ENCODE data around the gene SSR2. TPM values are rescaled to one million over a fixed set of nuclear protein-coding genes. Genes with fewer than 3 reads are reported as not detected.
"Not testable (repeated sequence)": the region's sequence is repeated elsewhere in the genome, so short reads cannot be mapped to it uniquely, and the experiment has no call there.

Gene SSR2
- total RNA-seq, 2 experiments from 2014 or later = 185 to 200 TPM

DNA sequence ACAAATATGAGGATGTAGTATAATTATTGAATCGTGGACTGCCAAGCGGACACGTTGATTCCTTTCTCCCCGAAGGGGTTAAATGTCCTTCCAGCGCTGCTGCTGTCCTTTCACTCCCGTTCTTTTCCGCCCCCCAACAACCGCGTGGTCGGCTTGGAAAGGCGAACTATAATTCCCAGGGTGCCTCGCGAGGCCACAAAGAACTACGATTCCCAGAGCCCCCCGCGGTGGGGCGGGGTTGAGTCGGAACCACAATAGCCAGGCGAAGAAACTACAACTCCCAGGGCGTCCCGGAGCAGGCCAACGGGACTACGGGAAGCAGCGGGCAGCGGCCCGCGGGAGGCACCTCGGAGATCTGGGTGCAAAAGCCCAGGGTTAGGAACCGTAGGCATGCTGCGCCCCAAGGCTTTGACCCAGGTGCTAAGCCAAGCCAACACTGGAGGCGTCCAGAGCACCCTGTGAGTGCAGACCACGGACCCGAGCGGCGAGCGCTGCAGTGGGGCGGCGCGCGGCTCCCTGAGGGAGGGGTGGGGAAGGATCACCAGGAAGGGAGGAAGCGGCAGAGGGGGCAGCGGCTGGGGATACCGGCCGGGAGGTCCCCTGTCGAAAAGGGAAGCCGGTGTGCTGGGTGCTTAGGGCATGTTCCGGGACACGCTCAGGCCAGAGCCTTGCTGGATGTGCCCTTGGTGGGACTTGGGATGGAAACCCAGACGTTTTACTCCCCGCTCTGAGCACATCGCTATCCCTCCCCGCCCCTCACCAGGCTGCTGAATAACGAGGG is 33.9 kb upstream of the SSR2 start, which contains the start of gene LAMTOR2:
Gene LAMTOR2 (plus strand): TSS at position 283 of the 781 bp plus-strand sequence. CDS start 108 bp downstream, at position 391.
- no peaks in the 10 kb centered on the region for H3K9me3 Mint-ChIP-seq (ENCODE audit: low read depth)
- peaks cover 29% of the 10 kb centered on the region for H3K4me1 Mint-ChIP-seq
- peak; percentile 80 for ATAC-seq
- CTCF ChIA-PET = interaction anchor here (0.9 to 2.3 kb wide), 4 partner anchors 12 to 158 kb away, joined by 3 to 9 read pairs (median 4); partner anchors contain the start of gene PMF1
- H3K27ac Mint-ChIP-seq = peak within 1 kb of the TSS; percentile 85
- DNase-seq = peak; percentile 98
- no peaks in the 10 kb centered on the region for H3K27me3 Mint-ChIP-seq
- H3K4me3 Mint-ChIP-seq = peak within 1 kb of the TSS; percentile 96
- peaks cover 9% of the 10 kb centered on the region for H3K36me3 Mint-ChIP-seq

DNA sequence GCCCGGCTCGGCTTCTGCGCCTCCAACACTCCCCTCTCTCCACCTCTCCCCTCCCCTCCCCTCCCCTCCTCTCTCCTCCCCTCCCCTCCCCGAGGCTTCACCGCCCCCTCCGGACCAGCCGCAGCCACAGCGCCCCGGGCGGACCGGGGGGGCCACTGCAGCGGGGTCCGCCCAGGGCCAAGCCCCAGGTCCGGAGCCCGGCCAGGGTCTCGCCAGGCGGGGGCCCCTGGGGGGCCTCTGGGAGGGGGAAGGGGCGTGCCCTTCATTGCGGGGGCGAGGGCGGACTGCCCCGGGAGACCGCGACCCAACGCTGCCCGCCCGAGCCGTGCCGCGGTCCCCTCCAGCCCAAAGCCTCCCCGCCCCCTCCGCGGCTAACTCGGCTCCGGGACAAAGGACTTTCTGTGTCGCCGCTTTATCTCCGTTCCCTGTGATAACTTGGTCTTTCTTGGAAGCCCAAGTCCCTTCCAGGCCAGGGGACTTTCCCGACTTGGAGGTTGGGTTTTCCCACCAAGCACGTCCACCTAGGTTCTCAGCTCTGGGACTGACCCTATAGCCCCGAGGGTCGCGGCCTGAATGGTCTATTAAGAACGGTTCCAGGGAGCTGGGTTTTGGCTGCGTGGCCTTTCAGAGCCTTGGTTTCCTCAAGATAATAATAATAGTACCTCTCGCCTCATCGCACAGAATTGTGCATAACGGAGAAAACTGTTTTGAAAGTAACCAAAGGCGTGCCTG is 33.2 kb upstream of the SSR2 start, which contains the start of gene UBQLN4:
Gene UBQLN4 (minus strand): TSS at position 31 of the 732 bp plus-strand sequence. CDS start 97 bp downstream, outside the sequence.
- ATAC-seq = peak; percentile 60
- H3K27me3 Mint-ChIP-seq = no peaks in the 10 kb centered on the region
- no peaks in the 10 kb centered on the region for H3K9me3 Mint-ChIP-seq (ENCODE audit: low read depth)
- CTCF ChIA-PET = interaction anchor here (1.0 to 2.3 kb wide), 7 partner anchors 13 to 803 kb away, joined by 3 to 9 read pairs (median 4); partner anchors contain the start of genes PMF1 and SSR2
- peak; percentile 91 for DNase-seq
- H3K4me3 Mint-ChIP-seq = peak within 1 kb of the TSS; percentile 96
- peaks cover 9% of the 10 kb centered on the region for H3K36me3 Mint-ChIP-seq
- peak within 1 kb of the TSS; percentile 86 for H3K27ac Mint-ChIP-seq
- peaks cover 29% of the 10 kb centered on the region for H3K4me1 Mint-ChIP-seq

DNA sequence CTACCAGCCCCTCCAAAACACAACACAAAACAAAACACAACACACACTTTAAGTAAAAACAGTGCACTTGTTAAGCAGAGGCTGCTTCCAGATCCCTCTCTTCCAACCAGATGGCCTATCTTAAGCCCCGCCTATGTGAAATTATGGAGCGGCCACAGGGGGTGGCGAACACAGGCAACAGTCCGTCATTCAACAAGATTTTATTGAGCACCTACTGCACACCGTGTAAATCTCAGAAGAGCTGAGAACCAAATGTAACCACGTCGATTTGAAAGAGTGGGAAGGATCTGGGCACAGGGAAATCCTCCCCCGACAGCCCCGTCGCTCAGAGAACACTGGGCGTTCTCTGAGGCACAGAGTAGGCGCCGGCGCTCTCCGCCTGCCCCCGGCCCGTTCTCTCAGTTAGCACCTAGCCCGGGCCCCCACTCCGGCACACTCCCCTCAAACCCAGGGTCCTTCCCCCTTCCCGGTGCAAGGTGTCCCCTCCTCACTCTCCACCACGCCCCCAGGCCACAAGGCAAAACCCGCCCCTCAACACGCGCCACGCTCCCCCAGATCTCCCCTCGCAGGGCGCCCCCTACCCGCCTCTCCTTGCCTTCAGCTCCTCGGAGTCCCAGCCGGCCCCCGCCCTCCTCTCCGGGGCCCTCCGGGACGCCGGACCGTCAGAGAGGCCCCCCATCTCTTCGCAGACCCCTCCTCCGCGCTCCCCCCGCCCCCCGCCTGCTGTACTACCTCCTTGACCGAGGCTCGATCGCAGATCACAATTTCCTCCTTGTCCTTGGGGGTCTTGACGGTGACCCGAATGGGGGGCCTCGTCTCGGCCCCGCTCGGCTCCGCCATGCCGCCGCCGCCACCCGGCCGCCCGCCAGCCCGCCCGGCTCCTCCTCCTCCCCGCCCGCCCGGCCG is 32.4 kb upstream of the SSR2 start:
- H3K27me3 Mint-ChIP-seq = no peaks in the 10 kb centered on the region

DNA sequence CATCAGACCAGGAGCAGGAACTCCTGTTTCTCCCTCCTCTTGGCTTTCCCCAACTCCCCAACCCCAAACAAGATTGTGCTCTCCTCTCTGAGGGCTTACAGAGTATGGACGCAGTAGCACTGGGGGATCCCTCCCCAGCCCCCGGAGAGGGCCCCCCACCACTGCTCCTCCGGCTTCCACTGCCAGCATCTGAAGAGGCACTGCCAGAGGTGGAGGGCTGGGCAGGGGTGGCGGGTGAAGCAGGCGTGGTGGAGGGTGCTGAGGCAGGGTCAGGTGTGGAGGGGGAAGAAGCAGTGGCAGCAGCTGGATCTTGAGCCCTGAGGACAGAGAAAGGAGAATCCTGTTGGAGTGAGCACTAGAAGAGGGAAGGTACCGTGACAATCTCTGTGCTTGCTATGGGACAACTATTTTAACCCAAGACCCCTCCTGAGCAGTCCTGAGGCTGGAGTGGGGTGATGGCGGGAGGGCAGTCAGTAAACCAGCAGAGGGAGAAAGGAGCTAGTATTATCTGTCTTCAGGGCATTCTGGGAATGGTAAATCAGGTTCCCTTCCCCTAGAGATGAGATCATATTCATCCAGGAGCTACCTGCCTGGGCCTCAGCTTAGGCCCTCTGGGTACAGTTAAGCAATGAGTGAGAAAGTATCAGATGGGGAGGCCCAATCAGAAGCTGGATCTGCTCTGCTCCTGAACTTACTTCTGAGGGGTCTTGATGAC is 30.4 kb upstream of the SSR2 start:
- Mint-ChIP-seq H3K9me3 (ENCODE audit: low read depth) (no peaks in the 10 kb centered on the region), H3K27ac (no peak overlapping the region), H3K4me3 (no peak overlapping the region), H3K36me3 (peaks cover under 1% of the 10 kb centered on the region), H3K27me3 (no peaks in the 10 kb centered on the region), H3K4me1 (peaks cover 22% of the 10 kb centered on the region)
- DNase-seq (no peak), ATAC-seq (no peak)
- CTCF ChIA-PET = interaction anchor here (0.6 to 3.0 kb wide), 3 partner anchors 15 to 366 kb away, joined by 3 to 13 read pairs (median 3); no protein-coding TSS in a partner anchor

More for the DNA sequence above, 32.4 kb upstream of the SSR2 start:
- peak; percentile 80 for DNase-seq
- CTCF ChIA-PET = interaction anchor here (0.6 to 2.3 kb wide), 8 partner anchors 13 to 802 kb away, joined by 3 to 9 read pairs (median 4); partner anchors contain the start of genes PMF1 and SSR2
- H3K27ac Mint-ChIP-seq = peak overlapping the region; percentile 86
- no peaks in the 10 kb centered on the region for H3K9me3 Mint-ChIP-seq (ENCODE audit: low read depth)
- H3K36me3 Mint-ChIP-seq = peaks cover 9% of the 10 kb centered on the region
- ATAC-seq = peak; percentile 43
- peaks cover 29% of the 10 kb centered on the region for H3K4me1 Mint-ChIP-seq
- peak overlapping the region; percentile 90 for H3K4me3 Mint-ChIP-seq

DNA sequence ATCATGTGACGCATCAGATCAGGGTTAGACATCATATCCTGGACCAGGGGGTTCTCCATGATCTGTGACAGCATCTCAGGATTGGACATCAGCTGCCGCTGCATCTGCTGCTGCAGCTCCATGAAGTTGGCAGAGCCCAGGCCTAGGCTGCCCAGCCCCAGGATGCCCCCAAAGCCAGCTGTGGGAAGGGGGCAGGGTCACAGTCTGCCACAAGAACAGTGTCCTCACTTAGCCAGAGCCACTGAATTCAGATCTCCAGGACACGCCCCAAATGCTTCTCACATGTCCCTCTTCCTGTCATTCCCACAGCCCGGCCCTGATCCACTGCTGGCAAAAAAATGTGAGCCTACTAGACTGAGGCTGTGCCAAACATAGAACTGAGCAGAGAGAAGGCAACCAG is 29.6 kb upstream of the SSR2 start:
- no peak overlapping the region for H3K27ac Mint-ChIP-seq
- no peaks in the 10 kb centered on the region for H3K27me3 Mint-ChIP-seq
- CTCF ChIA-PET = interaction anchor here (3.0 kb wide), 1 partner anchor 16 kb away, joined by 13 read pairs; no protein-coding TSS in a partner anchor
- no peak overlapping the region for H3K4me3 Mint-ChIP-seq
- DNase-seq = no peak
- H3K4me1 Mint-ChIP-seq = peaks cover 17% of the 10 kb centered on the region
- ATAC-seq = no peak
- no peaks in the 10 kb centered on the region for H3K36me3 Mint-ChIP-seq
- H3K9me3 Mint-ChIP-seq (ENCODE audit: low read depth) = no peaks in the 10 kb centered on the region

DNA sequence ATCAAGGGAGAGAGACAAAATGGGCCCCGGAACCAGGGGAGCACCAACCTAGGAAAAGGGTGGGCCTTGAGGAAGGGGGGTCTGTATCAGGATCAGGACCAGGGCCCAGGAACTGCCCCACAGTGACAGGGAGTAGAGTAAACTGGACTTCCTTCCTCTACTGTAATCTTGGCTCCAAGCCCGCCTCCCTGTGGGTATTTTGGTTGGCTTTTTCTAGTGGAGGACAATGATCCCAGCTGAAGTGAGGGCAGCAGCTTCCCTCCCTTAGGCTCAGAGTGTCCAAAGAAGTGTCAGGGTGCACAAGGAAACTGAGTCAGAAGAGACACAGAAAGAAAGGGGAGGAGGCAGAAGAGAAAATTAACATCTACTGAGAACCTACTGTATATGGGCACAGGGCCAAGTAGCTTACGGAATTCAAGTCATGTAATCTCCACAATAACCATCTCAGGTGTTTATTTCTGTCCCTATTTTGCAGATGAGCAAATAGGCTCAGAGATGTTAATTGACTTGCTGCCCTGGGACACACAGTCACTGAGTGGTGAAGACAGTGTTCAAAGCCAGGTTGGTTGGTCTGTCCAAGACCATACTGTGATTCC is 28.0 kb upstream of the SSR2 start:
- H3K27me3 Mint-ChIP-seq = no peaks in the 10 kb centered on the region
- no peak overlapping the region for H3K4me3 Mint-ChIP-seq
- no peaks in the 10 kb centered on the region for H3K36me3 Mint-ChIP-seq
- ATAC-seq (no peak), DNase-seq (no peak)
- no peak overlapping the region for H3K27ac Mint-ChIP-seq
- peaks cover 20% of the 10 kb centered on the region for H3K4me1 Mint-ChIP-seq
- CTCF ChIA-PET = interaction anchor here (1.4 kb wide), 1 partner anchor 25 kb away, joined by 3 read pairs; no protein-coding TSS in a partner anchor
- no peaks in the 10 kb centered on the region for H3K9me3 Mint-ChIP-seq (ENCODE audit: low read depth)

DNA sequence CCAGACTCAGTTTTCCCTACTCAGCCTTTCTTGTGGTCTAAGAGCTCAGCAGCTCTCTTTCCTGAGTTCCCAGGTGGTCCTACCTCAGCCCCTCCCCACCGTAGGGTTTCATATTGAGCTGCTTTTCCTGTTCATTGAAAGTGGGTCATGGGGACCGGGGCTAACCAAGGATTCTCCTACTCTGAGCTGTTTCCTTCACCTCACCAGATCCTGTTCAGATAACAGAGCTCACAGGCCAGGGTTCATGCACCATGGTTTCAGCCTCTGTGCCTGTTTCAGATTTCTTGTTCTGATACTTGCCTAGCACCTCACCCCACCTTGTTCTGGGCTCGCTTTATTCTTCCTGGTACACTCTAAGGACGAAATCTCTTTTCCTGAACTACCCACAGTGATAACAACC is 24.3 kb upstream of the SSR2 start:
- H3K27me3 Mint-ChIP-seq = no peaks in the 10 kb centered on the region
- peak; percentile 55 for DNase-seq
- H3K36me3 Mint-ChIP-seq = peaks cover 9% of the 10 kb centered on the region
- H3K27ac Mint-ChIP-seq = peak overlapping the region; percentile 37
- no peak overlapping the region for H3K4me3 Mint-ChIP-seq
- H3K4me1 Mint-ChIP-seq = peaks cover 10% of the 10 kb centered on the region
- CTCF ChIA-PET = interaction anchor here (0.8 to 1.3 kb wide), 5 partner anchors 17 to 104 kb away, joined by 3 to 4 read pairs (median 4); partner anchors contain the start of gene ARHGEF2
- ATAC-seq = peak; percentile 89
- no peaks in the 10 kb centered on the region for H3K9me3 Mint-ChIP-seq (ENCODE audit: low read depth)

DNA sequence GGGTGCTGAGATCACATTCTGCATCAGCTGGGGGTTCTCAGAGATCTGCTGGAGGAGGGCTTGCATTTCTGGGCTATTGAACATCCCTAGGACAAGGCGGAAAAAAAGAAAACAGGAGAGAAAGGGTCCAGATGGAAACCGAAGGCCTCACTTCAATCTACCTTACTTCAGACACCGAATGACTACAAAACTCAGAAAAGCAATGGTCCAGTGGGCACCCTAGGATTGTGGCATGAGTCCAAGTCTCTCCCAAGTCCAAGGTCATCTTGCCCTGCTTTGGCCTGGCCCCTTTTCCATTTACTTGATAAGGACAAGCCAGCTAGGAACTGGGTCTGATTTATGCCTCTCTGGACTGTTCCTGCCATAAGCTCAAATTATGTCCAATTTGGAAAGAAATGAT is 22.1 kb upstream of the SSR2 start:
- Mint-ChIP-seq H3K4me3 (no peak overlapping the region), H3K36me3 (peaks cover 11% of the 10 kb centered on the region), H3K27me3 (no peaks in the 10 kb centered on the region), H3K4me1 (peaks cover 10% of the 10 kb centered on the region), H3K27ac (no peak overlapping the region), H3K9me3 (ENCODE audit: low read depth) (no peaks in the 10 kb centered on the region)
- ATAC-seq (no peak), DNase-seq (no peak)
- CTCF ChIA-PET = interaction anchor here (1.1 kb wide), 1 partner anchor 24 kb away, joined by 3 read pairs; no protein-coding TSS in a partner anchor

DNA sequence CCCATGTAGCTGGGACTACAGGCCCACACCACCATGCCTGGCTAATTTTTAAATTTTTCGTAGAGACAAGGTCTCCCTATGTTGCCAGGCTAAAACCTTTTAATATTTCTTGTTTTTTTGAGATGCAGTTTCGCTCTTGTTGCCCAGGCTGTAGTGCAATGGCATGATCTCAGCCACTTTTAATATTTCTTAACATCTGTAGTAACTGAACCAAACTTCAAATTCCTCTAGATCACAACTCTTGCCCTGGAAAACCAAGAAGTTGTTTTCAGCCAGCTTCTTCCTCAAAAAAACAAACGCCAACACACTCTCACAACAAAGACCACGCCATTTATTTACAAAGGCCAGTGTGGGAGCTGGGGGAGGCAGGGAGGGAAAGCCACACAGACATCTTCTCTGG is 14.2 kb upstream of the SSR2 start:
- H3K9me3 Mint-ChIP-seq (ENCODE audit: low read depth); H3K27ac Mint-ChIP-seq; CTCF ChIA-PET; H3K36me3 Mint-ChIP-seq; H3K4me3 Mint-ChIP-seq; ATAC-seq; DNase-seq; H3K27me3 Mint-ChIP-seq: not testable (repeated sequence)
- peaks cover 11% of the 10 kb centered on the region for H3K4me1 Mint-ChIP-seq

DNA sequence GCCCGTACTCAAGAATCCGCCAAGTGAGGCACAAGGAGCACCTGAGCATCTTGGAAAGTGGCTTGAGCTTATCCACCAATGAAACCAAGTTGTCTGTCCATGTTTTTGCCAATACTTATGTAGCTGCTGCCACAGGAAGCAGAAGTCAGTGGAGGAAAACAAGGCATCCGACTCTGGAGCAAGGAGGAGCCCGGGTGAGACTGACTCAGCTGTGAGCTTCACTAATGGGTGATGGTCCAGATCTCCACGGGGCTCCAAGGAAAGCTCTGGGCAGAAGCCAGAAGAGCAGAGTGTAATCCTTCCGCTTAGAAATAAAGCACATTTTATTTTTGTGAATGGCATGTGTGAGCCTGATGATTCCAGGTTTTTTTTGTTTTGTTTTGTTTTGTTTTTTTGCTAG is 12.3 kb upstream of the SSR2 start:
- H3K4me1 Mint-ChIP-seq = peaks cover 11% of the 10 kb centered on the region
- H3K36me3 Mint-ChIP-seq = peaks cover 2% of the 10 kb centered on the region
- ATAC-seq = no peak
- H3K4me3 Mint-ChIP-seq = no peak overlapping the region
- no peaks in the 10 kb centered on the region for H3K27me3 Mint-ChIP-seq
- no peaks in the 10 kb centered on the region for H3K9me3 Mint-ChIP-seq (ENCODE audit: low read depth)
- no peak overlapping the region for H3K27ac Mint-ChIP-seq
- CTCF ChIA-PET = interaction anchor here (0.7 to 1.7 kb wide), 3 partner anchors 20 to 54 kb away, joined by 3 to 9 read pairs (median 6); partner anchors contain the start of gene UBQLN4
- no peak for DNase-seq

DNA sequence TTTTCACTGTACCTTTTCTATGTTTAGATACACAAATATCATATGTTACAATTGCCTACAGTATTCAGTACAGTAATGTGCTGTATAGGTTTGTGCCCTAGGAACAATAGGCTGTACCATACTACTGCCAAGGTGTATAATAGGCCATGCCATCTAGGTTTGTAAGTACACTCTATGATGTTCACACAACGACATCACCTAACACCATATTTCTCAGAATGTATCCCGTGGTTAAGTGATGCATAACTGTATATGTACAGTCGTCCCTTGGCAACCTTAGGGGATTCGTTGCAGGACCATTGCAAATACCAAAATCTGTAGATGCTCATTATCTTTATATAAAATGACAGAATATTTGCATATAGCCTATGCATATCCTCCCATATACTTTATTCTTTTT is 5.8 kb upstream of the SSR2 start:
- Mint-ChIP-seq H3K9me3 (ENCODE audit: low read depth) (no peaks in the 10 kb centered on the region), H3K36me3 (no peaks in the 10 kb centered on the region), H3K27me3 (peaks cover 4% of the 10 kb centered on the region), H3K27ac (no peak overlapping the region), H3K4me1 (peaks cover 13% of the 10 kb centered on the region), H3K4me3 (no peak overlapping the region)
- DNase-seq (no peak), ATAC-seq (peak; percentile 35)
- CTCF ChIA-PET = interaction anchor here (0.7 to 1.2 kb wide), 7 partner anchors 7 to 776 kb away, joined by 3 to 10 read pairs (median 3); no protein-coding TSS in a partner anchor
